KOPT-K1 (cell line): ENCODE measurements around the gene MAK.
"Not testable (repeated sequence)": the region's sequence is repeated elsewhere in the genome, so short reads cannot be mapped to it uniquely, and the experiment has no call there.

Experiments
- H3K27ac ChIP-seq: fragments of 200-600 bp; sonication (generic); 2 replicates; pipeline ENCODE4 v1.5.1; 2016; ENCODE audit warnings: antibody characterized with exemption, mild to moderate bottlenecking, low read depth, low read length; ENCODE audit not compliant: poor library complexity, severe bottlenecking
- H3K36me3 ChIP-seq: fragments of 200-600 bp; sonication (generic); 2 replicates; pipeline ENCODE4 v1.5.1; 2017; ENCODE audit warnings: antibody characterized with exemption, mild to moderate bottlenecking, low read length, moderate library complexity; ENCODE audit not compliant: insufficient read depth
- H3K9me3 ChIP-seq: fragments of 200-600 bp; sonication (generic); 2 replicates; pipeline ENCODE4 v1.5.1; 2017; ENCODE audit warnings: antibody characterized with exemption, low read length, mild to moderate bottlenecking; ENCODE audit not compliant: insufficient read depth, poor library complexity, severe bottlenecking

The MAK gene

DNA sequence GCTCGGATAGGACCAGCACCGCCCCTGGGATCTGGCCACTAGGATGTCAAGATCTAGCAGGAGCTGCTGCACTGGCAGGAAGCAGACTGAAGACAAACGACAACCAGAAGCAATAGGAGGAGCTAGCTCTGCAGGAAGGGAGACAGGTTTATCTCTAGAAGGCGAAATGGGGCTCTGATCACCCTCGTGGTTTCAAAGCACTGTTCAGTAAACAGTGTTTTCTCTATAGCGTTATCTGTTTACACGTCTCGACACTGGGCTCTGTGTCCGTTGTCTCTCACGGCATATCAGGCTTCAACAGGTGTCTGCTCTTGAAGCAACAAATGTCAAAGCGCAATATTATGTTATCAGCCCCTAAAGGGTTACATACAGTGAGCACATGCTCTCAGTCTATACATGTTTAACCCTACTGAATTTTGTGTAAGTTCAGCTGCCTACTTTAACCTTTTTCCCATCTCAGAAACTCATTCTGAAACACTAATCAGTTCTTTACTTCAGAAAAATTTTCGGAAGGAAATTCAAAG lies 66.9 kb downstream of the MAK start:
- peaks cover 51% of the 10 kb centered on the region; the same call in 1 of the 2 replicates for H3K36me3 ChIP-seq
- H3K27ac ChIP-seq, result peak overlapping the region; percentile 5
- H3K9me3 ChIP-seq, result no peaks in the 10 kb centered on the region

DNA sequence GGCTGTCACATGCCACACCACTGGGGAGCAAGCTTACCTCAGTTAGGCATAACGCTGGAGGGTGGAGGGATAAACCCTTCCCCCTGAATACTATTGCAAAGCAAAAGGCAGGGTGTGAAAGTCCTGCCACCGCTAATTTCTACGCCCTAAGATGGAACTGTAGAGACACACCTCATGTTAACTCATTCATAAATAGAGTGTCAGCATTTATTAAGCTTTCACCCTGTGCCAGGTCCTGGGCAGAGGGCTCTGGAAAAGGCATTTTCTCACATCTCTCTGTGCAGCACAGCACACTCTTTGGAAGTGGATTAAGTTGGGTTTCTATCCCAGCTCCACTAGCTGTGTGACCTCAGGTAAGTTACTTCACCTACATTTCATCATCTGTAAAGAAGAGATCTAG lies 68.9 kb downstream of the MAK start:
- no peak overlapping the region for H3K27ac ChIP-seq
- H3K36me3 ChIP-seq, result peaks cover 40% of the 10 kb centered on the region
- no peaks in the 10 kb centered on the region for H3K9me3 ChIP-seq

DNA sequence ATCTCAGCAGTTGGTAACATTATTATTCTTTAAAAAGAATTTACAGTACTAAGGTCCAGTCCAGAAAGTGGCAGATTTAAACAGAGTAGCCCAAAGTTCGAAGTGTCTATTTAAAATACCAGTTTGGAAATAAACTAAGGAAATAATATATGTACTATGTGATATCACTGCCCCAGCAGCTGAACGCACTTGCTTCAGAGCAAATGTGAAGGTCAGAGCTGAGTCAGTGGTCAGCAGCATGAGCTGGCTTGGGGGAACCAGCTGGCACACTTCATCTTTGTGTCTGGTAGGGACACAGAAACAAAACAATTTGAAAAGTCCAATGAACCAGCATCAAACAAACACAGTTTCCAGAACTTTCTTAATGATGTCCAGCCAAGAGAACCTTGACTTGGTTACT lies 75.3 kb downstream of the MAK start:
- H3K9me3 ChIP-seq, result no peaks in the 10 kb centered on the region
- peaks cover 32% of the 10 kb centered on the region for H3K36me3 ChIP-seq

DNA sequence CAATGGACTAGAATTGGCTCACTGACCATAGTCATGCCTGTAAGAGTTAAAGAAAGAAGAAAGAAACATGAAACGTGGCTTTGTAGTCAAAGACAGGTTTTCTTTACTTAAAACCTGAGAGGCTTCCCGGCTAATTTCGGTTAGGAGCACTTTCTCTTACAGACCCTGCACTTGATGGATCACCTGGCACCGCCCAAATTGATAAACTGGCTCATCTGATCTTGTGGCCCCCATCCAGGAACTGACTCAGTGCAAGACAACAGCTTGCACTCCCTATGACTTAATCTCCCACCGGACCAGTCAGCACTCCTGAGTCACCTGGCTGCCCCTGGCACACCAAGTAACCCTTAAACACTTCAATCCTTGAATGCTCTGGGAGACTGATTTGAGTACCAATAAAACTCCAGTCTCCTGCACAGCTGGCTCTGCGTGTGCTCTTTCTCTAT lies 78.4 kb downstream of the MAK start:
- no peak overlapping the region for H3K27ac ChIP-seq
- no peaks in the 10 kb centered on the region for H3K9me3 ChIP-seq
- H3K36me3 ChIP-seq, result peaks cover 57% of the 10 kb centered on the region

More for the DNA sequence above, 75.3 kb downstream of the MAK start:
- H3K27ac ChIP-seq, result no peak overlapping the region

DNA sequence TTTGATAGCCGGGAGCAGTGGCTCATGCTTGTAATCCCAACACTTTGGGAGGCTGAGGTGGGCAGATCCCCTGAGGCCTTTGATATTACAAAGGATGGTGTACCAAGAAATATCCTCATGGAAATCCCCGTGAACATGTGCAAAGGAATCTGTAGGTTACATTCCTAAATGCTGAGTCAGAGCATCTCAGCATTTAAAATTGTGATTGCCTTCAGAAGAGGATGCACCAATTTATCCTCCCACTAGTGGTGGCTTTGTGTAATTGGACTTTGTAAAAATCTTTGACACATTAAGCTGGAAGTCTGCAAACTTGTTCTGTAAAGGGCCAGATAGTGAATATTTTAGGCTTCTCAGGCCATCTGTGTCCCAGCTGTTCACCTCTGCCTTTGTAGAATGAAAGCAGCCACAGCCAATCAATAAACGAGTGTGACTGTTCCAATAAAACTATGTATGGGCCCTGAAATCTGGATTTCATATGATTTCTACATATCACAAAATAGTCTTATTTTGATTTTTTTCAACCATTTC lies 79.0 kb downstream of the MAK start:
- peaks cover 62% of the 10 kb centered on the region for H3K36me3 ChIP-seq
- no peaks in the 10 kb centered on the region for H3K9me3 ChIP-seq
- H3K27ac ChIP-seq, result no peak overlapping the region

DNA sequence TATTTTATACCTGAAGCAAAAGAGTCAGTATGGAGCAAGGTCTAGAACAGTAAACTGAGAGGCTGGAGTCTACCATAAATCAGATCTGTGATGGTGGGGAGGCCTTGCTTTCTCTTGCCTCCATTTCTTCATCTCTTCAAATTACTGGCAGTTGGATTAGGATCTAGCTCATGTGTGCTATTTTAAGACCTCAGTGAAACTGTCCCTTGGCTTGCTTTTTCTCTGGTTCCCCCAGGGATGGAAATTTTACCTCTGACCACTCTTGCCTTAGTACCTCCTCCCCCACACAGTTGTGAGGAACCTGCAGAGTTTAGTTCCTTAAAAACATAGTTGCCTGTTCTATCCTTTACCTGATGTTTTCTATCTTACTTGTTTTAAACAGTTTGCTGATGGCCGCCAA lies 82.3 kb downstream of the MAK start:
- Histone ChIP-seq H3K9me3 (no peaks in the 10 kb centered on the region), H3K27ac (no peak overlapping the region), H3K36me3 (peaks cover 88% of the 10 kb centered on the region)

DNA sequence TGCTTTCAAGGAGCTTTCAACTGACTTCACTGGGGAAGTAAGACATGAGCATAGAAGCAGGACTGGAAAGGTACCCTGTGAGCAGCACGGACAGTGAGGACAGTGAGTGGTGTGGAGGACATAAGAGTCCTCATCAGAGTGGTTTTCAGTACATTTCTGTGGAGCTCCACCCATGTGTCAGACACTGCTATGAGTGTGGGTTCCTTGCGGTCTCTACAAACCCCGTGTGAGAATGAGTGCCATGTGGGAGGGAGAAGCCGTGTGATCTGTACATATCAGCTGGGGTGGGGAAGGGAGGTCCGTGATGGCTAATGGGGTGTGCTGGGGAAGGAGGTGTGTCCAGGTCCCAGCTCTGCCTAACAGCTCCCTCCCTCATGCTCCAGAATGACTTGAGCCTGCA lies 86.6 kb downstream of the MAK start:
- H3K27ac ChIP-seq, H3K9me3 ChIP-seq: not testable (repeated sequence)
- H3K36me3 ChIP-seq, result peaks cover 71% of the 10 kb centered on the region

DNA sequence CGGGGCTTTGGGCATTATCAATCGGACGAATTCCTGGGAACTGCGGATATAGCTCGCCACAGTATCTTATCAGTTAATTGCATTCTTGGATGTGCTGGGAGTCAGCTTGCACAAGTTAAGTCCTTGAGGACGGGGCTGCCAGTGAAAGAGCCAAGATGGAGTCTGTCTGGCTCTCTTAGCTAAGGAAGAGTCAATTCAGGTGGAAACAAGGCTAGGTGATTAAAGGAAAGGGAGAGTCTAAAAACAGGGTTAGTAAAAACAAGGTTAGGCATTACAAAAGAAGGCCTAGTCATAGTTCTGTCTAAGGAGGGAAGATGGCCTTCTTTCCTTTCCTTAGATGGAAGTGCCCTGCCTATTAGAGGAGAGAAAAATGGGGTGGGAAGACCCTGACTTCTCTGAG lies 87.8 kb downstream of the MAK start:
- H3K9me3 ChIP-seq, H3K27ac ChIP-seq: not testable (repeated sequence)
- peaks cover 60% of the 10 kb centered on the region for H3K36me3 ChIP-seq

DNA sequence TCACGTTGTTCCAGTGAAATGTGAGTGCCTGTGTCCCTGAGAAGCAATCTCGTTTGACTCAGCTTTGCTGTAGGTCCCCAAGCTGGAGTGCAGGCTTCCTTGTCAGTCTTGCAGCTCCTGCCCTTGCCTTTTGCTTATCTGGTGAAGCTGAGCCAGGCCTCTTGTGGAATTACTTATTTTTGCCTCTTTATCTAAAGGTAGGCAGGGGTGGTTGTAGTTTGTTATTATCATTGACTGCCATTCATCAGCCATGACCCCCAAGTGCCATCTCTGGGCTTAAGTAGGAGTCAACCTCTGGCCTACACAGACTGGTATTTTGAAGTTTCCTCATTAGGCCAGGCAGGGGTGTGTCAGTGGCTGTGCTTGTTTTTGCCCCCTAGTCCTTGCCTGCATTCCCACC lies 88.6 kb downstream of the MAK start:
- Histone ChIP-seq H3K27ac (no peak overlapping the region), H3K9me3 (no peaks in the 10 kb centered on the region), H3K36me3 (peaks cover 51% of the 10 kb centered on the region)

DNA sequence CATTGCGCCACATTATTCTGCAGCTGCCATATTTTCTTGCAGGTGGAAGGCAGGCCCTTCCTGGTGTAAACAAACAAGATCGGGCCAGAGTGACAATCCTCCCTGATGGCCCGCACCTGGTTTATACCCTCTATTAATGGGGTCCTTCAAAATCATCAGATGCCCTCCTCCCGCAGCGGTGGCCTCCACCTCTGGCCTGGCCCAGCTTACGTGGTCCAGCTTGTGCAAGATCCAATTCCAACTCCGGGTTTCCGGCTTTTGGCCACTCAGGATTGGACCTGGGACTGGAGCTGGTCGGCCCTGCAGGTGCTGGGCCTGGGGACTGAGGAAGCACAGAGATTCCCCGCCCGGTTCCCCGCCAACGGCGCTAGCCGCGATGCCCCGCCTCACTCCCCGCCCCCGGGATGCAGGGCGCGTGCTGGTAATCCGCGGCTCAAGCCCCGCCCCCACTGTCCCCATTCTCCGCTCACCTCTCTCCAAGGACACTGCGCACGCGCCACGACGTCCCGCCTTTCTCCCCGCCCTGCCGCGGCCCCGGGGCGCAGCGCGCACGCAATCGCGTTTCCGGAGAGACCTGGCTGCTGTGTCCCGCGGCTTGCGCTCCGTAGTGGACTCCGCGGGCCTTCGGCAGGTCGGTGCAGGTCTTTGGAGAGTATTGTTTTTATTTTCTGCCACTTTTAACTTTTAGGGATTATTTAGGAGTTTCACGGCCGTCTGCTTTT lies 90.9 kb downstream of the MAK start, which contains the start of gene TMEM14B:
Gene TMEM14B (plus strand): TSS at position 555 of the 722 bp plus-strand sequence. CDS start 1,441 bp downstream, outside the sequence.
- Histone ChIP-seq H3K36me3 (peaks cover 28% of the 10 kb centered on the region), H3K27ac (peak within 1 kb of the TSS; percentile 92), H3K9me3 (no peaks in the 10 kb centered on the region)

DNA sequence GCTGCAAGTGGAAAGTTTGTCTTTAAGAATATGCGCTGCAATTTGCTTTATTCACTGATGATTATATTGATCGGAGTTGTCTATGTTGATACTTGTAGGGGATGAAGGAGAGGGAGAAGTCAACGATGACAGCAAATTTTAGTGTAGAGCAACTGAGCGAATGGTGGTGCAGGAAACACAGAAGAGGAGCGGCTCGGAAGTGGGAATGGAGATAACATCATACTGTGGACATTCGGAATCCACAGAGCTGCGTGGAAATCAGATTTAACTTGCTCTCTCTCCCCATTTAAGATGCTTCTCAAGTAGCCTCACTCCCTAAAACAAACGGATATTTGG lies 91.5 kb downstream of the MAK start:
- Histone ChIP-seq H3K9me3 (no peaks in the 10 kb centered on the region), H3K36me3 (peaks cover 23% of the 10 kb centered on the region), H3K27ac (peak overlapping the region; percentile 92)

DNA sequence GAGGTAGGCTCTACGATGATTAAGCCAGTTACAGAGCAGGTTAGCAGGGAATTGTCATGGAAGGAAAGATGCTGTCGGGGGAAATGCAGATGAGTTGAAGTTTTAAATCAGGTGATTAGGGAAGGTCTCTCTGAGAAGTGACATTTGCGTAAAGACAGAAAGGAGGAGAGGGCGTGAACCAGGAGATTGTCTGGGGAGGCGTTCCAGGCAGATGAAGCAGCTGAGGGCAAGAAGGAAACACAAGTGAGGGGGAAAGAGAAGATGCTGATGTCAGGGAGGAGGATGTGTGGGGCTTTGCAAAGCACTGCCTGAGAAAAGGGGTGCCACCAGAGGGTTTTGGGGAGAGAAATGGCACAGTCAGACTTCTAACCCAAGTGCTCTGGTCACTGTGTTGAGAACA lies 93.2 kb downstream of the MAK start:
- Histone ChIP-seq H3K9me3 (no peaks in the 10 kb centered on the region), H3K27ac (no peak overlapping the region), H3K36me3 (peaks cover 9% of the 10 kb centered on the region; the same call in 1 of the 2 replicates)

DNA sequence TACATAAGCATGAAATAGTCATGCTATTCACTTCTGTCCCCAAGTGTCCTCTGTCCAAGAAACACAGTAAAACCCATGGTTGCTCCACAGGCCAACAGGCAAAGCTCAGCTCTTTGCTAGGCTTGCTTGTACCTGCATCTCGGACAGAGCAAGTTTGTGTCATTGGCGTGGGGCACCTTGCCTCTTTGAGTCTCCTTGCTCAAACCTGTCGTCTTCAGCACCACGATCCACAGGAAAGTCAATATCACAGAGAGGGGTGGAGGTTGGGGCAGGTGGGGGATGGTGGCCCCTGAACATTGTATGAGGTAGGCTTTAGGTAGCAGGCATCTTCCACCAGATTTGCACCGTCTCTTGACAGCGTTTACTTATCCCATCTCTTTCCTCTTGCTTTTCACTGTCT lies 94.8 kb downstream of the MAK start:
- no peaks in the 10 kb centered on the region for H3K9me3 ChIP-seq
- no peak overlapping the region for H3K27ac ChIP-seq
- H3K36me3 ChIP-seq, result no peaks in the 10 kb centered on the region

DNA sequence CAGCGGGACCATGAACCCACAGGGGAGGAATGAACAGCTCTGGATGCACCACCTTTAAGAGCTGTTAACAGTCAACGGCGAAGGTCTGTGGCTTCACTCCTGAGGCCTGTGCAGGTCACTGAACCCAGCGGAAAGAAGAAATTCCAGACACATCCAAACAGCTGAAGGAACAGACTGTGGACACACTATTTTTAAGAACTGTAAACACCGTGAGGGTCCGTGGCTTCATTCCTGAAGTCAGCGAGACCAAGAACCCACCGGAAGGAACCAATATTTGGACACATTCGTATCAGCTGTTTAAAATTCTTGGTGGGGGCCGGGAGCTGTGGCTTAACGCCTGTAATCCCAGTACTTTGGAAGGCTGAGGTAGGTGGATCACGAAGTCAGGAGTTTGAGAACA lies 96.1 kb downstream of the MAK start:
- Histone ChIP-seq H3K36me3 (no peaks in the 10 kb centered on the region), H3K27ac (no peak overlapping the region), H3K9me3 (no peaks in the 10 kb centered on the region)

DNA sequence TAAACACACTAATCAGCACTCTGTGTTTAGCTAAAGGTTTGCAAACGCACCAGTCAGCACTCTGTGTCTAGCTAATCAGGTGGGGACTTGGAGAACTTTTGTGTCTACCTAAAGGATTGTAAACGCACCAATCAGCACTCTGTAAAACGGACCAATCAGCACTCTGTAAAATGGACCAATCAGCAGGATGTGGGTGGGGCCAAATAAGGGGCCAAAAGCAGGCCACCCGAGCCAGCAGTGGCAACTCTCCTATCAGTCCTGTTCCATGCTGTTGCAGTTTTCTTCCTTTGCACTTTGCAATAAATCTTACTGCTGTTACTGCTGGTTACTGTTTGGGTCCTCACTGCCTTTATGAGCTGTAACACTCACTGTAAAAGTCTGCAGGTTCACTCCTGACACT lies 96.7 kb downstream of the MAK start:
- H3K36me3 ChIP-seq, H3K9me3 ChIP-seq, H3K27ac ChIP-seq: not testable (repeated sequence)

DNA sequence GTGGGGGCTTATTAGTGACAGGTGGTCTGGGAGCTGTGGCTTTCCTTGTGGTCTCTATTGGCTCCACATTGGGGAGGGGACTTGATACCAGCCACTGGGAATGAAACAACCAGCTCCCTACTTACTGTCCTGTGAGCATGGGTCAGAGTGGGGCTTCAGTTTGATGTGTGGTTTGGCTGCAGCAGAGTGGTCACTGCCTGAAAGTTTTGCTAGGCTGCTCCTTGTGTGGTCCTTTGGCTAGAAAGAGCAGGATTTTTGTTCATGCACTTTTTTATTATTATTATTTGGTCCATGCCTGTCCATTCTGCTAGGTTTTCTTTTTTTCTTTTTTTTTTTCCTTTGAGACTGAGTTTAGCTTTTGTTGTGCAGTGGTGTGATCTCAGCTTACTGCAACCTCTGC lies 98.3 kb downstream of the MAK start:
- no peak overlapping the region for H3K27ac ChIP-seq
- no peaks in the 10 kb centered on the region for H3K9me3 ChIP-seq
- H3K36me3 ChIP-seq, result no peaks in the 10 kb centered on the region
